Kidney (tissue), 14 donors: ENCODE data around the gene NHLH2. TPM values are rescaled to one million over a fixed set of nuclear protein-coding genes. Genes with fewer than 3 reads are reported as not detected.

Experiments used
- DNase-seq, 5 donors: peaks; one replicate each; pipeline ENCODE4 v3.0.0-alpha.2; 2013 to 2020
- FAIRE-seq: peaks from 2 replicates; lab custom pipeline; 2012; peaks lifted over from hg19 to GRCh38; lab: Jason Lieb, UNC
- H3K27ac ChIP-seq, 2 donors: one replicate each; pipeline ENCODE4 v1.7.0; 2013; ENCODE audit warnings: low read depth in 2 of 2, low read length in 2 of 2, inconsistent platforms in 1 of 2
- H3K27me3 ChIP-seq: one replicate; pipeline ENCODE4 v1.7.1; 2013; ENCODE audit warnings: low read length, inconsistent platforms; ENCODE audit not compliant: control insufficient read depth, insufficient read depth
- H3K36me3 ChIP-seq, 3 donors: one replicate each; pipeline versions ENCODE4 v1.7.0 to v1.7.1; 2013; ENCODE audit warnings: low read length in 3 of 3, control low read depth in 1 of 3, inconsistent platforms in 1 of 3; ENCODE audit not compliant: insufficient read depth in 3 of 3, control insufficient read depth in 2 of 3
- H3K4me1 ChIP-seq, 3 donors: one replicate each; pipeline versions ENCODE4 v1.7.0 to v1.7.1; 2013; ENCODE audit warnings: low read length in 3 of 3, inconsistent platforms in 1 of 3, low read depth in 1 of 3; ENCODE audit not compliant: control insufficient read depth in 2 of 3, insufficient read depth in 2 of 3
- H3K4me3 ChIP-seq, 3 donors: one replicate each; pipeline versions ENCODE4 v1.7.0 to v1.8.1; 2013; ENCODE audit warnings: low read length in 3 of 3, control low read depth in 1 of 3, inconsistent platforms in 1 of 3
- H3K9ac ChIP-seq, 3 donors: one replicate each; pipeline versions ENCODE4 v1.7.0 to v1.7.1; 2013; ENCODE audit warnings: low read length in 3 of 3, control low read depth in 1 of 3, inconsistent platforms in 1 of 3
- H3K9me3 ChIP-seq, 3 donors: one replicate each; pipeline versions ENCODE4 v1.7.0 to v1.7.1; 2013; ENCODE audit warnings: low read length in 3 of 3, control low read depth in 1 of 3, inconsistent platforms in 1 of 3; ENCODE audit not compliant: control insufficient read depth in 2 of 3, insufficient read depth in 1 of 3
- intact Hi-C: fragments of 100-400 bp; cut with DNase I; formaldehyde crosslinking; loops from one replicate; pipeline ENCODE4 v1.11.1; 2022
- polyA plus RNA-seq: library from polyadenylated mRNA; stranded (reverse); fragments of 350-450 nt; fragmentation: Illumina TruSeq; extraction: RNeasy Lipid Tissue Mini Kit (QIAGEN cat#74804); gene quantifications from one replicate; pipeline ENCODE4 v1.2.3, GENCODE V29; 2014; ENCODE audit warnings: low read depth, low replicate concordance; ENCODE audit not compliant: insufficient read depth
- total RNA-seq: library from RNA; stranded (reverse); fragmentation: NEBNext Ultra II Directional; extraction: Animal tissue kit (Norgen Biotek cat#: 25700); gene quantifications from one replicate; pipeline ENCODE4 v1.2.1, GENCODE V29; 2021
- TF ChIP-seq, protein P1 (sequence below): IDR thresholded peaks from 3 replicates; pipeline ENCODE4 v1.5.1; 2012; ENCODE audit warnings: mild to moderate bottlenecking, moderate library complexity, borderline replicate concordance; ENCODE audit not compliant: insufficient read depth; ENCODE audit errors: extremely low read depth
- donor health status: control.
- donor health status: control.
- donor health status: control.
- donor health status: control.
- donor health status: control.
- donor health status: DM: yes; HTN: yes; CAD: no.
- donor health status: Normal renal cell carcinoma (clear cell type).

NHLH2 gene
- total and polyA plus RNA-seq, 2 donors from 2014 or later, result not detected

GRCh38 chr1:115882913-115883902 is 42.3 kb upstream of the NHLH2 start:
- Histone ChIP-seq H3K27ac (no peak overlapping the region), H3K4me3 (no peak overlapping the region), H3K36me3 (no peaks in the 10 kb centered on the region), H3K9ac (no peak overlapping the region), H3K9me3 (no peaks in the 10 kb centered on the region), H3K4me1 (no peaks in the 10 kb centered on the region), H3K27me3 (no peaks in the 10 kb centered on the region)
- no peak for DNase-seq
- TF ChIP-seq, protein P1, sequence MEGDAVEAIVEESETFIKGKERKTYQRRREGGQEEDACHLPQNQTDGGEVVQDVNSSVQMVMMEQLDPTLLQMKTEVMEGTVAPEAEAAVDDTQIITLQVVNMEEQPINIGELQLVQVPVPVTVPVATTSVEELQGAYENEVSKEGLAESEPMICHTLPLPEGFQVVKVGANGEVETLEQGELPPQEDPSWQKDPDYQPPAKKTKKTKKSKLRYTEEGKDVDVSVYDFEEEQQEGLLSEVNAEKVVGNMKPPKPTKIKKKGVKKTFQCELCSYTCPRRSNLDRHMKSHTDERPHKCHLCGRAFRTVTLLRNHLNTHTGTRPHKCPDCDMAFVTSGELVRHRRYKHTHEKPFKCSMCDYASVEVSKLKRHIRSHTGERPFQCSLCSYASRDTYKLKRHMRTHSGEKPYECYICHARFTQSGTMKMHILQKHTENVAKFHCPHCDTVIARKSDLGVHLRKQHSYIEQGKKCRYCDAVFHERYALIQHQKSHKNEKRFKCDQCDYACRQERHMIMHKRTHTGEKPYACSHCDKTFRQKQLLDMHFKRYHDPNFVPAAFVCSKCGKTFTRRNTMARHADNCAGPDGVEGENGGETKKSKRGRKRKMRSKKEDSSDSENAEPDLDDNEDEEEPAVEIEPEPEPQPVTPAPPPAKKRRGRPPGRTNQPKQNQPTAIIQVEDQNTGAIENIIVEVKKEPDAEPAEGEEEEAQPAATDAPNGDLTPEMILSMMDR, result no peak
- no peak for FAIRE-seq
- intact Hi-C loops, result no loop called here

- TF ChIP-seq, protein P1, result no peak
- no peak overlapping the region for H3K27ac ChIP-seq
- no peaks in the 10 kb centered on the region for H3K9me3 ChIP-seq
- no peaks in the 10 kb centered on the region for H3K36me3 ChIP-seq
- FAIRE-seq, result peak; percentile 11
- no peak for DNase-seq
- no peak overlapping the region for H3K4me3 ChIP-seq
- H3K27me3 ChIP-seq, result no peaks in the 10 kb centered on the region
- no peaks in the 10 kb centered on the region for H3K4me1 ChIP-seq
- intact Hi-C loops, result no loop called here
- no peak overlapping the region for H3K9ac ChIP-seq
Measured at GRCh38 chr1:115880981-115881672, 40.2 kb upstream of the NHLH2 start.

- H3K9ac ChIP-seq, result no peak overlapping the region
- TF ChIP-seq, protein P1, result no peak
- H3K4me3 ChIP-seq, result no peak overlapping the region
- no peaks in the 10 kb centered on the region for H3K4me1 ChIP-seq
- FAIRE-seq (no peak), DNase-seq (no peak)
- no peaks in the 10 kb centered on the region for H3K9me3 ChIP-seq
- no peak overlapping the region for H3K27ac ChIP-seq
- intact Hi-C loops, result no loop called here
- no peaks in the 10 kb centered on the region for H3K36me3 ChIP-seq
- no peaks in the 10 kb centered on the region for H3K27me3 ChIP-seq
Measured at GRCh38 chr1:115879977-115880376, 39.1 kb upstream of the NHLH2 start.
